Upper lobe of left lung (tissue), 4 donors: ENCODE results near the gene TDRD12.

ENCODE experiments used
- POLR2A ChIP-seq, 4 donors: fragments of 450-650 bp; IDR thresholded peaks; one replicate each; pipeline ENCODE4 v1.5.1; 2016 to 2017; ENCODE audit warnings: antibody characterized with exemption in 4 of 4, mild to moderate bottlenecking in 2 of 4
- TF ChIP-seq, protein P1 (sequence below), 6 experiments: fragments of 450-650 bp in 4 of 6; fragments of 200-600 bp in 2 of 6; sonication (generic) in 2 of 6; IDR thresholded peaks; one replicate each; pipeline ENCODE4 v1.5.1; 2016 to 2019; ENCODE audit warnings: antibody characterized with exemption in 6 of 6

DNA sequence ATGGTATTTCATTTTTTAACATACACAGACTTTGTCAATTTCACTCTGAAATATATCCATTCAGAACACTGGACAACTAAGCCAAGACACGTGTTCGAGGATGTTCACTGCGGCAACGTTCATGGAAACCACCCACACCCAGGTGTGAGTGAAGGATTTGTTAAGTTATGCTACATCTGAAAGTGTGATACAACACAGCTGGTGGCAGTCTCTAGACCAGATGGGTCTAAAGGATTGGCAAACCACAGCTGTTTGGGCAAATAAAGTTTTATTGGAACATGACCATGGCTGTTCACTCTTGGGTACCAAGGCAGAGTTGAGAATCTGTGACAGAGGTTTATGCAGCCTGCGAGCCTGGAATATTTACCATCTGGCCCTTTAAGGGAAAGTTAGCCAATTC lies 138.0 kb downstream of the TDRD12 start:
- no peak for TF ChIP-seq POLR2A (IDR thresholded peaks at IDR 0.05)
- TF ChIP-seq, protein P1, sequence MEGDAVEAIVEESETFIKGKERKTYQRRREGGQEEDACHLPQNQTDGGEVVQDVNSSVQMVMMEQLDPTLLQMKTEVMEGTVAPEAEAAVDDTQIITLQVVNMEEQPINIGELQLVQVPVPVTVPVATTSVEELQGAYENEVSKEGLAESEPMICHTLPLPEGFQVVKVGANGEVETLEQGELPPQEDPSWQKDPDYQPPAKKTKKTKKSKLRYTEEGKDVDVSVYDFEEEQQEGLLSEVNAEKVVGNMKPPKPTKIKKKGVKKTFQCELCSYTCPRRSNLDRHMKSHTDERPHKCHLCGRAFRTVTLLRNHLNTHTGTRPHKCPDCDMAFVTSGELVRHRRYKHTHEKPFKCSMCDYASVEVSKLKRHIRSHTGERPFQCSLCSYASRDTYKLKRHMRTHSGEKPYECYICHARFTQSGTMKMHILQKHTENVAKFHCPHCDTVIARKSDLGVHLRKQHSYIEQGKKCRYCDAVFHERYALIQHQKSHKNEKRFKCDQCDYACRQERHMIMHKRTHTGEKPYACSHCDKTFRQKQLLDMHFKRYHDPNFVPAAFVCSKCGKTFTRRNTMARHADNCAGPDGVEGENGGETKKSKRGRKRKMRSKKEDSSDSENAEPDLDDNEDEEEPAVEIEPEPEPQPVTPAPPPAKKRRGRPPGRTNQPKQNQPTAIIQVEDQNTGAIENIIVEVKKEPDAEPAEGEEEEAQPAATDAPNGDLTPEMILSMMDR (IDR thresholded peaks at IDR 0.05), result no peak
